GM12801 (cell line): ENCODE data around the gene SND1.

Experiments
- TF ChIP-seq, protein P1 (sequence below): IDR thresholded peaks from one replicate; pipeline ENCODE4 v1.5.1; 2011; ENCODE audit warnings: control low read depth; ENCODE audit not compliant: insufficient read length; ENCODE audit errors: extremely low read depth

Gene SND1

DNA sequence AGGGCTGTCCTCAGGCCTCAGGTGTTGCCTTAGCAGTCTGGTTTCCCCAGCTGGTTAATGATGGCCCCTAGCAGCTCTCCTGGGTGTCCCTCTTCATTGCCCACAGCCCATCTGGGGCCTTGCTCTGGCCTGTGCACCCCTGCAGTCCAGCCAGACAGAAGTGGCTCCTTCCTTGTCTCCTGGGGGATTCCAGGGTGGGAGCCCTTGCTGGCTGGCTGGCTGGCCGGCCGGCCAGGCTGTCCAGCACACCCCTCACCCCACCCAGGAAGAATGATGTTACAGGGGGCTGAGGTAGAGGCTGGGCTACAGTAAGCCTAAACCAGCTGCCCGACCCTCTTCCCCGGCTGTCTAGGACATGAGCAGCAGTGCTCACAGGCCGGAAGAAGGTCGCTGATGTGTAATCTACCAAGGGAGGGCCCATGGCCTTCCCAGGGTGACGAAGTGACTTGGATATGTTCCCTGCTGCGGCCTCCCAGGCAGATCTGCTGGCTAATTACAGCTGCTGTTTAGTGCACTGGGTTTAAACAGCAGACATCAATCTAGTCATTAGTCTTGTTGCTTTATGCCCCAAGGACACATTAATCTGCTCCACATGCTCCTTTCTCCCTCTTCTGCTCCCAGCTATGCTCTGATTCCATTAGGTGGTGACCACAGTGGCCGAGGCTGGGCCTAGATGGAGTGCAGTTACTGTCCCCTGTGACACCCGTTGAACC lies 433.1 kb downstream of the SND1 start:
- TF ChIP-seq, protein P1, sequence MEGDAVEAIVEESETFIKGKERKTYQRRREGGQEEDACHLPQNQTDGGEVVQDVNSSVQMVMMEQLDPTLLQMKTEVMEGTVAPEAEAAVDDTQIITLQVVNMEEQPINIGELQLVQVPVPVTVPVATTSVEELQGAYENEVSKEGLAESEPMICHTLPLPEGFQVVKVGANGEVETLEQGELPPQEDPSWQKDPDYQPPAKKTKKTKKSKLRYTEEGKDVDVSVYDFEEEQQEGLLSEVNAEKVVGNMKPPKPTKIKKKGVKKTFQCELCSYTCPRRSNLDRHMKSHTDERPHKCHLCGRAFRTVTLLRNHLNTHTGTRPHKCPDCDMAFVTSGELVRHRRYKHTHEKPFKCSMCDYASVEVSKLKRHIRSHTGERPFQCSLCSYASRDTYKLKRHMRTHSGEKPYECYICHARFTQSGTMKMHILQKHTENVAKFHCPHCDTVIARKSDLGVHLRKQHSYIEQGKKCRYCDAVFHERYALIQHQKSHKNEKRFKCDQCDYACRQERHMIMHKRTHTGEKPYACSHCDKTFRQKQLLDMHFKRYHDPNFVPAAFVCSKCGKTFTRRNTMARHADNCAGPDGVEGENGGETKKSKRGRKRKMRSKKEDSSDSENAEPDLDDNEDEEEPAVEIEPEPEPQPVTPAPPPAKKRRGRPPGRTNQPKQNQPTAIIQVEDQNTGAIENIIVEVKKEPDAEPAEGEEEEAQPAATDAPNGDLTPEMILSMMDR, result no peak

DNA sequence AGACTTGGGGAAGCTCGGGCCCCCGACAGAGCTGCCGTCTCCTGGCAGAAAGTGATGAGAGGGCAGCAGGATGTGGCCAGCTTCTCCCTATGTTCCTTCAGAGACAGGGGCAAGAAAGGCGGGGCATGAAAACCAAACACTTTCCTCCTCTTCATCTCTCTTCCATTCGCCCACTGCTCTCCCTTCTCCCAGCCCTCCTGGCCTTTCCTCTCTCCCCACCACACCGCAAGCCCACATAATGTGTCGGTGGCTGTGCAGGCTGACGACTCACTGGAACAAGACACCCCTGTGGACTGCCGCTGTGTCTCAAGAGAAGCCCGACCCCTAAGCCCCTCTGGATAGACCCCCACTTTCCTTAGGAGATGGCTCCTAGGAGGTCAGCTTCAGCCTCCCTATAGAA lies 438.5 kb downstream of the SND1 start:
- TF ChIP-seq, protein P1, result no peak

DNA sequence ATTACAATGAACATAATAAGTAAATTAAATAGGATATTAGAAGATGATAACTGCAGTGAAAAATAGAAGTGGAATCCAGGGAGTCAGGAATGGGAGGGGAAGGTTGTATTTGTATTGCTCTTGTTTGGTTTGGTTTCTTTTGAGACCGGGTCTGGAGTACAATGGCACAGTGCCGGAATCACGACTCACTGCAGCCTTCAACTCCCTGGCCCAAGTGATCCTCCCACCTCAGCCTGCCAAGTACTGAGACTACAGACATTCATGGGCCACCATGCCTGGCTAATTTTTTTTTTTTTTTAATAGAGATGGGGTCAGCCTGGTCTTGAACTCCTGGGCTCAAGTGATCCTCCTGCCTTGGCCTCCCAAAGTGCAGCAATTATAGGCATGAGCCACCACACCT lies 439.1 kb downstream of the SND1 start:
- TF ChIP-seq, protein P1, result no peak

DNA sequence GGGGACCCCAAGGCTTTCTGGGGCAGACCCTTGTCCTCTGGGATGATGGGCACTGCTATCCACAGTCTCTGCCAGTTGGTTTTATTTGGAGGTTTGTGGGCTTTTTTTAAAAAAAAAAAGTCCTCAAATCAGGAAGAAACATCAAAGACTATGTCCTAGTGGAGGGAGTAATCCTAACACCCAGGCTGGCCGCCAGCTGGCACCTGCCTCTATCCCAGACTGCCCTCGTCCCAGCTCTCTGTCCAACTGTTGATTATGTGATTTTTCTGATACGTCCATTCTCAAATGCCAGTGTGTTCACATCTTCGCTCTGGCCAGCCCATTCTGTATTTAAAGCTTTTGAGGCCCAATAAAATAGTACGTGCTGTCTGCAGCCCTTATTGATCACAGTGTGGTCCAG lies 440.2 kb downstream of the SND1 start:
- TF ChIP-seq, protein P1, result no peak

DNA sequence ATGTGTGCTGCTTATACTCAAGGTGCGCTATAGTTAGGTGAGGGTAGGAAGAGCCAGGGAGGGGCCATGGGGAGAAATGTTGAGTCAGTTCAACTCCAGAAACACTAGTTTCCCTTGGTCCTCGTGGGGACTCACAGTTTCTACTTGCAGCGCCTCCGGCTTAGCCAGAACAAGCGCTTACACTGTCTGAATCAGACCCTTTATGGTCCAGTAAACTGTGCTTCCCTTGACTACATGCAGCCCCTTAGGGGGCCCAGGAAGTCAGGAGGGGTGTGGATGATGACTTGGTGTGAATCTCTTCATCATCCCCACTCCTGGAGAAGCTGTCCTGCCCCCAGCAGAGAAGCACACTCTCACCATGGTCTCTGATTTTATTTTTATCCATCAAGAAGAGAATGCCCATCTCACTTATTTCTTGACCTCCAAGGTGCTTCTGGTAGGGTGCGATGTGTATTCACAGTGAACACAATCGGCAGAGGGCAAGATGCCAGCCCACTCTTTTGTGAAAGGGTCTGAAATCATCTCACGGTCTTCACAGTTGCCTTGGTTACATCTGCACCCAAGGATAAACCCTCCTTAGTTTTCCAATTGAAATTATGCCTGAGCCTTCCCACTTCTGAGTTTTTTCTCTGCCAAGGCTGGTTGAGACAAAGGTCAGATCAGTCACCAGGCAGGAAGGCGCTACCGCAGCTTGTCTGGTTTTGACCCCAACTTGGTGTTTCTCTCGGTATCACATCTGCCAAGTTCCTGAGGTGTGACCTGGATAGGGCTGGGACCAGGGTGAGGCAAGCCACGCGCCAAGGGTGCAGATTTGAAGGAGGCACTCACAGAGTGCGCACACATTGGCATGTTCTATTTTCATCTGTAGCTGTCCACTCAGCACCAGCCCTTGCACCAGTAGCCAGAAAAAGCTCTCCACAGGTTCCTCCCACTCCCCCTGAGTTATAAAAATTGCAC lies 441.9 kb downstream of the SND1 start:
- TF ChIP-seq, protein P1, result no peak

DNA sequence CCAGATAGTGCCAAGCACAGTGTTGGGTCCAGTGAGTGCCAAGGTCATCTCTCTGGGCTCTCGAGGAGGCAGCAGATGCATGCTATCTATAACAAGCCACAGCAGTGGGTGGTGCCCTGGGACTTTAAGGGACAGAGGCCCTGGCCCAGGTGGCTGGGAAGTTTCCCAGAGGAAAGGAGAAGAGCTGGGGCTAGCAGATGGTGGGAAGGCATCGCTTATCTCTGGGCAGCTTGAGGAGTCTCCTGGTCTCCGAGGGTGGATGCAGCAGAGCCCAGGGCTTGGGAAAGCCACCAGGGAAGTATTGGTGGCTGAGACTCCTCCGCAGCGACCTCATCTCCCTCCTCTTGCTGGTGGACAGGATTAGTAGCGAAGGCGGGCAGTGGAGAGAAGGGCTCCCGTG lies 442.7 kb downstream of the SND1 start:
- TF ChIP-seq, protein P1, result no peak

DNA sequence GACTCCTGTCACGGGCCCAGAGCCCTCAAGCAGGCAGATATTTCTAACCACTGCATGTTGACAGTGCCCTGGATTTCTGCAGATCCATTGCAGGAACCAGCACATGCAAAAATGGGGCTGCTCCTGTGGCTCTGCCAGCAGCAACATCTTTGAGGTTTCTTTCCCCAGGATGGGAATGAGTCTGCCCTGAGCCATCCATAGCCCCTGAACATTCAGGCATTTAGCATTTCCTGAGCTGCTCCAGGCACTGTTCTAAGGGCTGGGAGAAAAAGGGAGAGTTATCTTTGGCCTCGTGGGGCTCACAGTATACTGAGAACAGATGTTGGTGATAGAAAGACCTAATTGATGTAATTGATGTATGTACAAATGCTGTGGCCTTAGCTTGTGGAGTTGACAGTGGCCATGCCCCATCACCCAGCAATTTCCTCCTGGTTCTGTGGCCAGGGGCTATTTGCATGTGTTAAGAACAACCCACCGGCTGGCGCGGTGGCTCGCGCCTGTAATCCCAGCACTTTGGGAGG lies 445.3 kb downstream of the SND1 start:
- TF ChIP-seq, protein P1, result no peak
